GM19463 (cell line): ENCODE results near the gene CHIT1.

Experiments used
- ATAC-seq: cut with Tn5 transposase; IDR thresholded peaks from one replicate; pipeline ENCODE4 v1.9.1; 2021; ENCODE audit warnings: mild to moderate bottlenecking, moderate library complexity; ENCODE audit not compliant: unreplicated experiment

Gene CHIT1

GRCh38 chr1:203229471-203230135 is at the start of gene CHIT1:
Gene CHIT1 (minus strand): TSS chr1:203229673. CDS start chr1:203229636, 37 bp downstream.
- no peak for ATAC-seq

GRCh38 chr1:203278885-203279406 is 49.5 kb upstream of the CHIT1 start:
- ATAC-seq = no peak

- no peak for ATAC-seq
These were observed 48.8 kb upstream of the CHIT1 start for GRCh38 chr1:203278082-203278884.

- ATAC-seq = no peak
These were observed 47.6 kb upstream of the CHIT1 start for GRCh38 chr1:203276916-203277545.

DNA sequence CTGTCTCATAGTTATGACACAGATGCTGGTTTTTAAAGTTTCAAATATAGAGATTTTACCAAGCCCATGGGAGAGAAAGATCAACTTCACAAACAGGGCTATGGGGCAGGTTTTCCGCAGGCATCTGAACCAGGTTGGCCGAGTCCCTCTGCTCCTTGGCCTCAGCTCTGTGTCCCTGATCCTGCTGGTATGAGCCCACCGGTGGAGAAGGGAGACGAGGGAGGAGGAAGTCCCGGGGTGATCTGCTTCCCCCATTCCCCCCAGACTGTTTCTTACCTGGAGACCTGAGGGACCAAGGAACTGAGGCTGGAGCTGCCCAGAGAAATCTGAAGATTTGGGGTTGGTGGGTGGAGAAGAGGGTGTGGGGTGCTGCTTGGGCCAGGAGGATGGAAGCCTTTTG is 46.9 kb upstream of the CHIT1 start:
- no peak for ATAC-seq

DNA sequence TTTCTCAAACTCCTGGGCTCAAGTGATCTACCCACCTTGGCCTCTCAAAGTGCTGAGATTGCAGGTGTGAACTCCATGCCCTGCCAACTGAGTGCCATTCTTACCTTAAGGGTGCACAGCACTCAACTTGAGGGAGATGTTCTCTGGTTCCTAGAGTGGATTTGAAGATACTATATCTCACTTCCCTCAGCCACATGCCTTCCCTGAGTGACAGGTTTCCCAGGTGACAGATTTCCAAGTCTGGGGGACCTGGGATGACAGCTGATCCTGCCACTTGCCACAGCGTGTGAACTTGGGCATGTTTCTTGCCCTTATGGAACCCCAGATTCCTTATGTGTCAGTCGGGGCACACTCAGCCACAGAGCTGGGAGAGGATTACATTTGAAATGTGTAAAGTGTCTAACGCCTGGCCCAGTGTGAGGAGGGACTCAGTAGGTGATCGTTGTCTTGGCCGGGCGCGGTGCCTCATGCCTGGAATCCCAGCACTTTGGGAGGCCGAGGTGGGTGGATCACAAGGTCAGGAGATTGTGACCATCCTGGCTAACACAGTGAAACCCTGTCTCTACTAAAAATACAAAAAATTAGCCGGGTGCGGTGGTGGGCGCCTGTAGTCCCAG is 46.3 kb upstream of the CHIT1 start:
- no peak for ATAC-seq

DNA sequence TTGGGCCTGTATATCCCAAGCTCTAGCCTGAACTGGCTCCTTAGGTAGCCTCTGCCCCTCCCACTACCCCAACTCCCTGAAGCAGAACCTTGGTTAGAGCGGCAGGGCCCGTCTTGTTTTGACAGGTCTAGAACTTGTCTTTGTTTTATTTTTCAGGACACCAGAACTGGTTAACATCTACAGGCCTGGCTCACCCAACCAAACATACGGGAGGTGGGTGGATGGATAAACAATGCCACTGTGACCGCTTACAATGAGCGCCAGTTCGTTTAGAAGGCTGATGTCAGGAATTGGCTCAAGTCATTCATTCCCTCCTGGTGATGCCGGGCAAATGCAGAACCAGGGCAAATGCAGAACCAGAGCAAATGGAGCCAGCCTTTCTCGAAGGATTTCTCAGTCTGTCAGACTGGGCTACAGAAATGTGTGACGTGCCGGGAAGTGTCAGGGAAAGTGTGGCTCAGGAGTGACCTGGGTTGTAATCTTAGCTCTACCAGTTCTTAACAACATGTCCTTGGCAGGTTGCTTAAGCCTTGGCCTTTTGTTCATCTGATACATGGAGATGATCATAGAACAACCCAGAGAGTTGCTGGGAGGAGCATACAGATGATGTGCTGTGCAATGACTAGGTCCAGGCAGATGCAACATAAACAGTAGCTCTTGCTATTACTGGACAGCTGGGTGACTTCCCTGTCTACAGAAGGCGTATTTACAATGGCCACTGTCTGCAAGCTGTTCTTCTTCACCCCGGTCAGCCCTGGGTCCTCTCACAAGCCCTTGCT is 45.3 kb upstream of the CHIT1 start:
- ATAC-seq = no peak

DNA sequence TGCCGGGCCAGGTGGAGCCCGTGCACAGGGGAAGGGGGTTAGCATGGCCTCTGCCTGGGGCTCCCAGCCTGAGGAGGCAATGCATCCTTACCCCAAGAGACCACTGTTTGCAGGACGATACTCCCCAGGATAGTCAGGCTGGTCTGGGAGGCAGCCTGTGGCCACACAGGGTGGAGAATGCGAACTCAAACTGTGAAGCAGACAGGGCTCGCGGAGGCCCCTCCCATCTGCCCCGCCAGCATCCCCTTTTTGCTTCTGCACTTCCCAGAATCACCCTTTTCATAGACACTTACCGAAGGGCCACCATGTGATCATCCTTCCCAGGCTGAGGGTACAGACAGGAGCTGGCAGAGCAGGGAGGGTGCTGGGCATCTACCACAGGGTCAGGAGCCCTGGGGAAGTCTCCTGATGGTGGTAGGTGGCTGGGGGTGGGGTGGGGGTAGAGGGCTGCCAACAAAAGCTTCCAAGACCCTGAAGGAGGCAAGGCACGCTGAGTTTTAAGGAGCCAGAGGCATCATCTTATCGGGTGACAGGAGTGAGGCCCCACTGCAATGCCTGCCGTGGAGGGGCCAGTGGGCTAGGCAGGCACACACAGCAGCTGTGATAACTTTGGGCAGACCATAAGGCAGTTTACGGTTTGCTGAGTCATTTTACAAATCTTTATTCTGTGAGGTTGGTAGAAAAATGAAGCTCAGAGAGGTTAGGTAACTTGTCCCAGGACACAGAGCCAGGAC is 44.6 kb upstream of the CHIT1 start:
- no peak for ATAC-seq

GRCh38 chr1:203273206-203273868 is 43.9 kb upstream of the CHIT1 start:
- ATAC-seq = peak; percentile 56

DNA sequence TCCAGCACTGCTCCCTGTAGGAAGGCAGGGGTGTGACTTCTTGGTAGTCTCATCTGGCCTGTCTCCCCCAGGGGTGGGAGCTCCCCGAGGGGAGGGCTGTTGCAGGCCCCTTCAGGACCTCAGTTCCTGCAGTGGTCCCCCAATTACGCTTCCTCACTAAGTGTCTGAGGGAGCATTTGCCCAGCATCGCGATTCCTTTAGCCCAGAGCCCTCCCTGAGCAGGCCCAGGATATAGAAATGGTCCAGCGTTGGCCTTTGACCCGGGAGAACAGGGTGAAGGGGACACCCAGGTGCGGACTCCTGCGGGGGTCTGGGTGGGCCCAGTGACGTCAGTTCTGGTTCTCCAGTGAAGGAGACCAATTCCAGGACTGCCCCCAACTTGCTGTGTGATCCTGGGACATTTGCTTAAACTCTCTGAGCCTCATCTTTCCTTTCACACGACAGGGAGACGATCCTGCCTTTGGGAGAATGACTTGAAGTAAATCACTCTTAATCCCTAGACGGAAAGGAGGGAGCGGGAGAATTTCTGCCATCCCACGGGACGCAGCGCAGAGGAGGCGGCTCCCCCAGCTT is 43.2 kb upstream of the CHIT1 start:
- no peak for ATAC-seq

- no peak for ATAC-seq
These were observed 42.6 kb upstream of the CHIT1 start for GRCh38 chr1:203271962-203272632.

DNA sequence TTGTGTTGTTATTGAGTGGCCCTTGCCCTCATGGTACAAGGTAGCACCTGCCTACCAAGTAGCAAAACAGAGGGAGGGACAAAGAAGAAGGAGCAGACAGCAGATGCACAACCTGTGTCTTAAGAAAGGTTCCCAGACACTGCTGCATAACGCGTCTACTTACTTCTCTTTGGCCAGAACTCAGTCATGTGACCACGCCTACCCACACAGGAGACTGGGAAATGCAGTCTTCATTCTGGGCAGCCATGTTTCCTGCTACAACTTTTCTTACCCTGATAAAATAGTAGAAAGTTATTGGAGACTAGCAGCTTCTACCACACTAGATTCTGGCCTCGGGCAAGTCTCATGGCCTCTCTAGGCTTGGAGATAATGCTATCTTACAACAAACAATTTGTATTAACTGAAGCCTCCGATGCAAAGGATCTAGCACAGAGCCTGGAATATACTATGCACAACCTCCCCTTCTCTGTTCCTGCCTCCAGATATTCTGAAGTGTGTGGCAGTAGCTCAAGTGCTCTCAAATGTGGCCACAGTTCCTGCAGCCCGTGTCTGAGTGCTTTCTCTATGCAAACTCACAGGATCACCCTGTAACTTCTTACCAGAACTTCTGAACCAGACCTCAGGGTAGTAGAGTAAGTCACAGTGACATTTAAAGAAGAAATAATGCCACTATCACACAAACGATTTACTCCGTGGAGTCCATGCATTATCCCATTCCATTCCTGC is 41.7 kb upstream of the CHIT1 start:
- no peak for ATAC-seq

GRCh38 chr1:203270448-203270847 is 41.0 kb upstream of the CHIT1 start:
- ATAC-seq = no peak

GRCh38 chr1:203269654-203270020 is 40.2 kb upstream of the CHIT1 start:
- no peak for ATAC-seq

- no peak for ATAC-seq
These were observed 39.6 kb upstream of the CHIT1 start for GRCh38 chr1:203268901-203269653.

- ATAC-seq = no peak
These were observed 38.4 kb upstream of the CHIT1 start for GRCh38 chr1:203267912-203268311.

- ATAC-seq = no peak
These were observed 37.9 kb upstream of the CHIT1 start for GRCh38 chr1:203267347-203267846.
